Renal cortical epithelial cell (primary cell): ENCODE results near the gene TMSB15C. TPM values are rescaled to one million over a fixed set of nuclear protein-coding genes. Genes with fewer than 3 reads are reported as not detected.

ENCODE experiments used
- DNase-seq: peaks from one replicate; pipeline ENCODE4 v3.0.0-alpha.2; 2011; ENCODE audit warnings: low read depth
- total RNA-seq: library from RNA; depleted of rRNA; stranded (reverse); fragments of >200 nt; gene quantifications from 2 replicates; pipeline ENCODE4 v1.2.3, GENCODE V29; 2014

The TMSB15C gene
- total RNA-seq, 1 donor from 2014 or later, result 3.9 TPM

GRCh38 chrX:104047171-104047570 is 28.9 kb downstream of the TMSB15C start:
- DNase-seq, result no peak

DNA sequence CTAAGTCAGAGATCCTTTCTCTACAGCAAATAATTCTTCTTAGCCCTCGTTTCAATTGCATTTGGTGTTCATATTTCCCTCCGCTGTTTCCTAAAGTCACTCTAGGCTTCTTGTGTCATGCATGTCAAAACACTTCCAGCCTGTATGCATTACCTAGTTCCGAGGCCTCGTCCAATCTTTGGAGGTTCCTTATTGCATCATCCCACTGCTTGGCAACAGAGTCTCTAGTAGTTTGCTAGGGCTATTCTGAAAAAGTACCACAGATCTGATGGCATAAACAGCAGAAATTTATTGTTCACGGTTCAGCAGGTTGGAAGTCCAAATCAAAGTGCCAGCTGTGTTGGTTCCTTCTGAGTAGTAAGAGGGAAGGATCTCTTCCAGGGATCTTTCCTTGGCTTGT is 30.4 kb downstream of the TMSB15C start:
- no peak for DNase-seq

- DNase-seq, result no peak
Observed at GRCh38 chrX:104041003-104041402, 35.0 kb downstream of the TMSB15C start.

DNA sequence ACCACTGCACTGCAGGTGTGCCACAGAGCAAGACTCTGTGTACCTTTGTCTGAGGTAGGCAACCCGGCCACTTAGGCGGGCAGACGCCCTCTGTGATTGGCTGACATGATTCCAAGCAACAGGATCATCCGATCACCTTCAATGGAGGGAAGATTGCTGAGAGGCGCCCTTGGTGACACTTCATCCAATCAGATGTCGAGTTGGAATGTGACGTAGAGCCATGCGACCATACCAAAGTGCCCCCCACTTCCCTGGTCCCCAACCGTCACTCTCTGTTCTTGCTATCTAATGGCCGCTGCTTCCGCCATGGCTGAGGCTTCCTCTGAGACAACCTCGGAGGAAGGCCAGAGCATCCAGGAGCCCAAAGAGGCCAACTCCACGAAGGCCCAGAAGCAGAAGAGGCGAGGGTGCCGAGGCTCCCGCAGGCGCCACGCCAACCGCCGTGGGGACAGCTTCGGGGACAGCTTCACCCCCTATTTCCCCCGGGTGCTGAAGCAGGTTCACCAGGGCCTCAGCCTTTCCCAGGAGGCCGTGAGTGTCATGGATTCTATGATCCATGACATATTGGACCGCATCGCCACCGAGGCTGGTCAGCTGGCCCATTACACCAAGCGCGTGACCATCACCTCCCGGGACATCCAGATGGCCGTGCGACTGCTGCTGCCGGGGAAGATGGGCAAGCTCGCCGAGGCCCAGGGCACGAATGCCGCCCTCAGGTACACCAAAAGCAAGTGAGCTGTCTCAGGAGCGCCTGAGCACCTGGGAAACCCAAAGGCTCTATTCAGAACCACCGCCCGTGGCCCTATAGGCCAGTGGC is 36.1 kb downstream of the TMSB15C start, which contains the start of gene H2BW2:
Gene H2BW2, plus strand, starts transcription at position 268 of the 817 bp plus-strand sequence. Its CDS starts 39 bp downstream, at position 307.
- DNase-seq, result no peak

Other genes with a start within 250 kb of the TMSB15C start
- gene RAB9B, start 244.0 kb downstream of the TMSB15C start, total RNA-seq, result 1.9 and 3.4 TPM in 2 replicates
- gene TMSB15B, start 113.6 kb downstream of the TMSB15C start, total RNA-seq, result 4.9 and 8.9 TPM in 2 replicates
- not detected in 2 replicates for gene H2BW1, start 62.5 kb downstream of the TMSB15C start, total RNA-seq
- not detected in 2 replicates for gene H2BW2, start 36.3 kb downstream of the TMSB15C start, total RNA-seq
- gene ZCCHC18, start 36.3 kb upstream of the TMSB15C start, total RNA-seq, result 2.9 and 13.9 TPM in 2 replicates
- gene SLC25A53, start 80.8 kb upstream of the TMSB15C start, total RNA-seq, result 5.6 and 16.1 TPM in 2 replicates
- gene FAM199X, start 90.2 kb upstream of the TMSB15C start, total RNA-seq, result 59.9 and 77.5 TPM in 2 replicates
- not detected in 2 replicates for gene ESX1, start 178.7 kb upstream of the TMSB15C start, total RNA-seq